Activated CD4-positive, alpha-beta T cell treated with anti-CD3 and anti-CD28 coated beads for 1 hour (primary cell): ENCODE measurements around the gene WWOX.
"Not testable (repeated sequence)": the region's sequence is repeated elsewhere in the genome, so short reads cannot be mapped to it uniquely, and the experiment has no call there.

ENCODE experiments used
- DNase-seq: peaks from one replicate; pipeline ENCODE4 v3.0.0-alpha.2; 2020

Gene WWOX

DNA sequence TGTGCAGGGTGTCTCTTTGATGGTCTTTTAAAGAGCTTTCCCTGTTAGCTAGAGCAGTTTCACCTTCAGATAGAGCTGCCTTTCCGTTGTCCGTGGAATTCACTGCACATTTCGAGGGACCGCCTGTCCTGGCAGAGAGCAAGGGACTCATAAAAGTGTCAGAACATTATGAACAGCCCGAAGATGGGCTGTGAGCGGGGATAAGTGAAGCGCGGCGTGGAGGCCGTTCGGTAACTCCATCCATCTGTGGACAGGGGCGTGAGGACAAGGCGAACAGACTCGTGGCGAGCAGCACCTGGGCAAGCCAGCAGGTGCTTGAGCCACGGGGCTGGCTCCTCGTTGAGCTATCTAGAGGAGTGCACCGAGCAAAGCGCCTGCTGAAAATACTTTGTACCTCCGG lies 1129.9 kb downstream of the WWOX start:
- DNase-seq = no peak

DNA sequence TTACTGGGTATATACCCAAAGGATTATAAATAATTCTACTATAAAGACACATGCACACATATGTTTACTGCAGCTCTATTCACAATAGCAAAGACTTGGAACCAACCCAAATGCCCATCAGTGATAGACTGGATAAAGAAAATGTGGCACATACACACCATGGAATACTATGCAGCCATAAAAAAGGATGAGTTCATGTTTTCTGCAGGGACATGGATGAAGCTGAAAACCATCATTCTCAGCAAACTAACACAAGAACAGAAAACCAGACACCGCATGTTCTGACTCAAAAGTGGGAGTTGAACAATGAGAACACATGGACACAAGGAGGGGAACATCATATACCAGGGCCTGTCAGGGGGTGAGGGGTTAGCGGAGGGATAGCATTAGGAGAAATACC lies 1146.2 kb downstream of the WWOX start:
- DNase-seq = not testable (repeated sequence)

GRCh38 chr16:79247386-79247785 lies 1147.9 kb downstream of the WWOX start:
- no peak for DNase-seq

DNA sequence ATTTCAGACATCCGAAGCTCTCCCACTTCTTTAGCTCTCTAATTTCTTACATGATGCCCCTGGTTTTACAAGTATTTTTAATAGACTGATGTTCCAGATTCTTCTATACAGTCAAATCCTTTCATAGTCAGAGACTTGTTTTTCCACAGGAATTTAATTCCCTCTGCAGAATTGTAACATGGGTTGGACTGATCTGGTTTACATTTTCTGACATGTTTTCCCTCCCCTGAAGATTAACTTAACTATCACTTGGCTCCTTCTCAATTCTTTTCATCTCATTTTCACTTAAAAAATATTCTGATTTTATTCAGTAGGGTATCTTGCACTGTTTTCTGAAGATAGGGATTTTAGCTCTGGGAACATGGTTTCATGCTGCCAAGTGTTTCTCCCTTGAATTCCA lies 1148.9 kb downstream of the WWOX start:
- no peak for DNase-seq

- DNase-seq = no peak
These were observed 1151.1 kb downstream of the WWOX start for GRCh38 chr16:79250502-79251098.

DNA sequence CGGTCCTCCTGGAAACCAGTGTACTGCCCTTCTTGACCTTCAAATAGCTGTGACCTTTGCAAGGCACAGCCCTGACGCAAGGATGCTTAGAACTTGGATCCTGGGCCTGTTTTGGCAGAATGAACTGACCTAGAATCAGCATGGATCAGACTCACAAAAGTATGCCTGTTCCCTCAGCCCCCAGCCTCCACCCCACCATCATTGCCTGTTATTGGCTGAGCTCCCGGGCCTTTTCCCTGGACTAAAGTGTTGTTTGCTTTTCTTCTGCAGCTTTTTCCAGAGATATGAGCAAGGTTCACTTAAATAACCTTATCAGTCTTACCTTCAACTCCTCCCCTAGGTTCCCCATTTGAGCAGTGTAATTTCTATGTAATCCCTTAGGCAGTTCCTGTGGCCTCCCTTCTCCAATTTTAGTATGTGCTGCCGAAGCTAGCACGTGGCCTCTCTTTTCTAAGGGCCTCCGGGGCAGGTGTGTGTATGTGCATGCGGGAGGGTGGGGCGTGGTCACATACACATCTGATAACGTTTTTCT lies 1153.7 kb downstream of the WWOX start:
- no peak for DNase-seq

DNA sequence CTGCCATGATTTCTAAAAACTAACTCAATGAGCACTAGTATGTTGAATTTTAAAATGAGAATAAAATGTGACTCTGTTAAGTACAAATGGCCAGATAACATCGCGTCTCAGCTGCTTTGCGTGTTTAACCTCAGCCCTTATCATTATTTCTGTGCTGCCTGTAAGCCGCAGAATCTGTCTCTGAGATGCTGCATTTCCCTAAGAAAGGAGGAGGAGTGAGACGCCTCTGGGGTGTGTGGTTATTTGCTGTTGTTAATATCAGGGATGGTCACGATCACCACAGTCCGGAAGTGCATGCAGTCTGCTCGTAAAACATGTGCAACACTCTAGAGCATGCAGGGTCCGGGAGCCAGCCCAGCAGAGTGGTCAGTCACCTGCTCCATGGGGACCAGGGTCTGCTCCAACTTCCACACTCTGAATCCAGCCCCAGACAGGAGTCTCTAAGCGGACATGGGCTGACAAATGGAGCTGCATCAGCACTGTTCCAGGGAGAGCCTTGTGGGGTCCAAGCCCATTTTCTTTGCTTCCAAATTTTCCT lies 1158.6 kb downstream of the WWOX start:
- no peak for DNase-seq

- not testable (repeated sequence) for DNase-seq
These were observed 1161.4 kb downstream of the WWOX start for GRCh38 chr16:79260890-79261289.

DNA sequence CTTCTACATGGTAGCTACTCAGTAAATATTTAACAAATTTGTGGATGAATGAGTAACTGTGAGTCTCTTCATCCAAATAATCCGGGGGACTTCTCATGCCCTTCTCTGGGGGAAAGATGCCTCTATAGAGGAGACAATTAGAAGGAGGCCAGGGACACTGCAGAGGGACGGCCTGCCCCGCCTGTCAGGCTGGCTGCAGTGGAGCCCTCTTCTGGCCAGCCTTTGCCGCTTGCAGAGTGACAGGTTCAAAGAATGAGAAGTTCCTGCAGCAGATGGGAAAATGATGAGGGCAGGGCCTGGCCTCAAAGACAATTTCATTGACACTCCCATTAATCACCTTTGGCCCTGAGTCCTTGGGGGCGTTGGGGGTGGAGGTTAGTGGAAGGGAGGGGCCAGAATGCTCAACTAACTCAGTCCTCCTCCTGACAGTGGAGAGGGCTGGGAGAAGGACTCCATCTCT lies 1162.1 kb downstream of the WWOX start:
- DNase-seq = no peak

DNA sequence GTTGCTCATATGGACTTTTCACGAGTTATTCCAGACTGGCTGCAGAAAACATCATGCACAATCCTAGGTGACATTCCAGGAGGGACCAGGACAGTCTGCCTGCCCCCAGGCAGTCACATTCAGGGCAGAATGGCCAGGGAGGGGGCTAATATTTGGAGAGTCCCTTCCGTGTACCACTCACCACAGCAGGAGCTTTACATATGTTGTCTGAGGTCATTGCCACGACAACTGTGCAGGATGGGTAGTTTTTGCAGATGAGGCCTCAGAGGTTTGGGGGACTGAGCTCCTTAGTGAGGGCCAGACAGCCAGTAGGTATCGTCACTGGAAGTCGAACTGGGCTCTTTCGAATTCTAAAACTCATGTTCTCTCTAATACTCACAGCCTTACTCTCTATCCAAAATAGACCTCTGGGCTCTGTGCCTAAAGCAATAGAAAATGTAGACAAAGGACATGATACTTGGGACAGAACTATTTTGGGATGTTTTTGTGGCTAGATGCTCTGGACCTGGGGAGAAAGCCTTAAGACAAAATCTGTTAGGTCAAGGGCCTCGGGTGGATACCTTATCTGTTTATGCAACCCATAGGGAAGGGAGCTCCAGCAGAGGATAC lies 1162.6 kb downstream of the WWOX start:
- DNase-seq = no peak
